Testis (tissue), 2 donors: ENCODE measurements around the gene RPS6KA3.

Experiments used
- CTCF ChIP-seq, 3 experiments: fragments of 450-650 bp in 2 of 3; fragments of 200-600 bp in 1 of 3; sonication (generic) in 1 of 3; IDR thresholded peaks; one replicate each; pipeline ENCODE4 v1.5.1; 2016 to 2019; ENCODE audit warnings: antibody characterized with exemption in 3 of 3, mild to moderate bottlenecking in 2 of 3, moderate library complexity in 1 of 3
- POLR2A ChIP-seq: fragments of 450-650 bp; IDR thresholded peaks from one replicate; pipeline ENCODE4 v1.6.1; 2017; ENCODE audit warnings: antibody characterized with exemption, mild to moderate bottlenecking, moderate library complexity

GRCh38 chrX:20248592-20249192 is 18.0 kb downstream of the RPS6KA3 start:
- TF ChIP-seq CTCF (IDR thresholded peaks at IDR 0.05) (no peak), POLR2A (no peak)
